MM.1S (cell line): Measurements from ENCODE around the gene MAP1LC3B2.
A peak's percentile ranks its signal among the peaks of the same experiment; 100 is the strongest.

Experiments
- DNase-seq: peaks from one replicate; pipeline ENCODE4 v3.0.0-alpha.2; 2015
- H2AFZ ChIP-seq: fragments of 300-600 bp; sonication (generic); 2 replicates; pipeline ENCODE4 v1.6.0; 2016; ENCODE audit warnings: antibody characterized with exemption, low read length
- H3F3A ChIP-seq: fragments of 300-600 bp; sonication (generic); 2 replicates; pipeline ENCODE4 v1.6.1; 2016; ENCODE audit warnings: mild to moderate bottlenecking, antibody characterized with exemption, low read length, moderate library complexity, mixed read lengths; ENCODE audit not compliant: insufficient read depth
- H3K27ac ChIP-seq: fragments of 300-600 bp; sonication (generic); 2 replicates; pipeline ENCODE4 v1.5.1; 2016; ENCODE audit warnings: mild to moderate bottlenecking, low read length
- H3K27me3 ChIP-seq: fragments of 300-600 bp; sonication (generic); replicated peaks from 2 replicates; pipeline ENCODE4 v1.6.0; 2016; ENCODE audit warnings: low read length; ENCODE audit not compliant: insufficient read depth
- H3K36me3 ChIP-seq: fragments of 300-600 bp; sonication (generic); replicated peaks from 2 replicates; pipeline ENCODE4 v1.6.1; 2016; ENCODE audit warnings: mild to moderate bottlenecking, low read length, mixed read lengths; ENCODE audit not compliant: insufficient read depth
- H3K4me1 ChIP-seq: fragments of 300-600 bp; sonication (generic); 2 replicates; pipeline ENCODE4 v1.6.1; 2016; ENCODE audit warnings: low read length, mixed read lengths
- H3K4me2 ChIP-seq: fragments of 300-600 bp; sonication (generic); 2 replicates; pipeline ENCODE4 v1.6.0; 2016; ENCODE audit warnings: low read depth, low read length
- H3K4me3 ChIP-seq: fragments of 300-600 bp; sonication (generic); 2 replicates; pipeline ENCODE4 v1.5.1; 2016; ENCODE audit warnings: low read length, mixed read lengths
- H3K79me2 ChIP-seq: fragments of 300-600 bp; sonication (generic); 2 replicates; pipeline ENCODE4 v1.6.1; 2016; ENCODE audit warnings: mixed run types, low read length, mixed read lengths
- H3K9ac ChIP-seq: fragments of 300-600 bp; sonication (generic); 2 replicates; pipeline ENCODE4 v1.6.1; 2016; ENCODE audit warnings: low read length, mixed read lengths
- H3K9me2 ChIP-seq: fragments of 300-600 bp; sonication (generic); replicated peaks from 2 replicates; pipeline ENCODE4 v1.6.1; 2016; ENCODE audit warnings: mild to moderate bottlenecking, low read length, mixed read lengths; ENCODE audit not compliant: insufficient read depth
- H3K9me3 ChIP-seq: fragments of 300-600 bp; sonication (generic); replicated peaks from 2 replicates; pipeline ENCODE4 v1.6.1; 2016; ENCODE audit warnings: mild to moderate bottlenecking, low read length, mixed read lengths; ENCODE audit not compliant: insufficient read depth
- H4K20me1 ChIP-seq: fragments of 300-600 bp; sonication (generic); 2 replicates; pipeline ENCODE4 v1.6.1; 2016; ENCODE audit warnings: mild to moderate bottlenecking, low read length, moderate library complexity, mixed read lengths; ENCODE audit not compliant: insufficient read depth
- EZH2 ChIP-seq: fragments of 300-600 bp; sonication (generic); optimal IDR thresholded peaks from 2 replicates; pipeline ENCODE3; 2017; ENCODE audit warnings: low read depth, mild to moderate bottlenecking, antibody characterized with exemption, low read length, mixed read lengths
- EZH2phosphoT487 ChIP-seq: fragments of 300-600 bp; sonication (generic); IDR thresholded peaks from 2 replicates; pipeline ENCODE4 v1.6.1; 2018; ENCODE audit warnings: antibody characterized with exemption, low read length
- TF ChIP-seq, protein P1 (sequence below): fragments of 300-600 bp; sonication (generic); IDR thresholded peaks from 2 replicates; pipeline ENCODE4 v1.5.1; 2016; ENCODE audit warnings: antibody characterized with exemption, low read length, mixed read lengths

Gene MAP1LC3B2

DNA sequence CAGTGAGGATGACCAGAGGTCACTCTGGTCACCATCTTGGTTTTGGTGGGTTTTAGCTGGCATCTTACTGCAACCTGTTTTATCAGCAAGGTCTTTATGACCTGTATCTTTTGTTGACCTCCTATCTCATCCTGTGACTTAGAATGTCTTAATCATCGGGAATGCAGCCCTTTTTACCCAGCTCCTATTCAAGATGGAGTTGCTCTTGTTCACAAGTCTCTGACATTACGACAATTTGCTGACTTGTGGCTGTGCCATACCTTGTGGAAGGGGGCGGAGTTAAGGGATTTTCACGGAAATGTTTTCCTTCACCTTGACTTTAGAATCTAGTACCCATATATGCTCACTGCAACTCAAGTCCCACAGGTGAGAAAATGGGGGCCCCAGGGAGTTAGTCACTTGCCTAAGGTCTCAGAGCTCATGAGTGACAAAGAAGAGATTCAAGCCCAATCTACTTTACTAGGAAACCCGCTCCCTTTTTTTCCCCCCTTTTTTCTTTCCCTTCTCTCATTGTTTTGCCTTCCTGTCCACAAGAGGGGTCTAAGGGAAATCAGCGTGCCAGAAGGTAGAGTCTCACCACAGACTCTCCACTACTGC, 2.7 kb upstream of the MAP1LC3B2 start:
- H3K4me2 ChIP-seq = no peak overlapping the region
- DNase-seq = no peak
- H3F3A ChIP-seq = peaks cover 17% of the 10 kb centered on the region
- H3K4me1 ChIP-seq = peaks cover 22% of the 10 kb centered on the region
- H3K4me3 ChIP-seq = no peak overlapping the region
- H2AFZ ChIP-seq = no peak overlapping the region
- H3K27me3 ChIP-seq = no peaks in the 10 kb centered on the region
- H3K27ac ChIP-seq = no peak overlapping the region
- H3K9ac ChIP-seq = no peak overlapping the region
- H3K9me3 ChIP-seq = no peaks in the 10 kb centered on the region
- H3K36me3 ChIP-seq = no peaks in the 10 kb centered on the region
- no peaks in the 10 kb centered on the region for H3K79me2 ChIP-seq
- H4K20me1 ChIP-seq = no peaks in the 10 kb centered on the region
- H3K9me2 ChIP-seq = no peaks in the 10 kb centered on the region
- TF ChIP-seq EZH2 (no peak), EZH2phosphoT487 (no peak)
- TF ChIP-seq, protein P1, sequence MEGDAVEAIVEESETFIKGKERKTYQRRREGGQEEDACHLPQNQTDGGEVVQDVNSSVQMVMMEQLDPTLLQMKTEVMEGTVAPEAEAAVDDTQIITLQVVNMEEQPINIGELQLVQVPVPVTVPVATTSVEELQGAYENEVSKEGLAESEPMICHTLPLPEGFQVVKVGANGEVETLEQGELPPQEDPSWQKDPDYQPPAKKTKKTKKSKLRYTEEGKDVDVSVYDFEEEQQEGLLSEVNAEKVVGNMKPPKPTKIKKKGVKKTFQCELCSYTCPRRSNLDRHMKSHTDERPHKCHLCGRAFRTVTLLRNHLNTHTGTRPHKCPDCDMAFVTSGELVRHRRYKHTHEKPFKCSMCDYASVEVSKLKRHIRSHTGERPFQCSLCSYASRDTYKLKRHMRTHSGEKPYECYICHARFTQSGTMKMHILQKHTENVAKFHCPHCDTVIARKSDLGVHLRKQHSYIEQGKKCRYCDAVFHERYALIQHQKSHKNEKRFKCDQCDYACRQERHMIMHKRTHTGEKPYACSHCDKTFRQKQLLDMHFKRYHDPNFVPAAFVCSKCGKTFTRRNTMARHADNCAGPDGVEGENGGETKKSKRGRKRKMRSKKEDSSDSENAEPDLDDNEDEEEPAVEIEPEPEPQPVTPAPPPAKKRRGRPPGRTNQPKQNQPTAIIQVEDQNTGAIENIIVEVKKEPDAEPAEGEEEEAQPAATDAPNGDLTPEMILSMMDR = no peak

DNA sequence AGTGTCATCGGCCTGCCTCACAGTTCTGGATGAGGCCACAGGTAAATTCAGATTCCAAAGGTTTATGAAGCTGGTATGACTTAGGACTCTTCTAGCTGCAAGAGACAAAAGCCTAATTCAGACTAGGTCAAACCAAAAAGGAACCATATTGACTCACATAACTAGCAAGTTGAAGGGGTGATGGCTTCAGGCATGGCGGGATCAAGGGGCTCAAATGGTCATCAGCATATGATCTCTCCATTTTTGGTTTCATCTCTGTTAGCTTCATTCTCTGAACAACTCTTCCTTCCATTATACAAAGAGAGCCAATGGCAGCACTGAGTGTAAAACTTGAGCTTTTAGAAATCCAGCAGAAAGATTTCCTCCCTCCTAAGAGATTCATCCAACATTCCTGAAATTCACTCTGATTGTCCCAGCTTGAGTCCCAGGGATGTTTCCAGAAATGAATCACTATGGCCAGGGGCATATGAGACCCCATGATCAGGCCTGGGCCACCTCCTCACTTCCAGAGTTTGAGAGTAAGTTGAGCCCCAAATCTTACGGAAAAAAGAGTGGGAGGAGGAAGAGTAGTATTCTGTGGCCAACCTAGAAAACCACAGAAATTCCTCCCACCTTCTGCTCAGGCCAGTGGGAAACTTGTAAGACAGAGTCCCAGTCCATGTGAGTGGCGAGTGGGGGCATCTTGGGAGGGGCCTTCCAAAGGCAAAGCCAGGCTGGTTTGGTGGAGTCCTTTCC, 2.0 kb upstream of the MAP1LC3B2 start:
- no peaks in the 10 kb centered on the region for H3K79me2 ChIP-seq
- DNase-seq = no peak
- H3K9me2 ChIP-seq = no peaks in the 10 kb centered on the region
- H3K9ac ChIP-seq = no peak overlapping the region
- H3K4me3 ChIP-seq = no peak overlapping the region
- no peaks in the 10 kb centered on the region for H4K20me1 ChIP-seq
- H3K27ac ChIP-seq = no peak overlapping the region
- no peak overlapping the region for H3K4me2 ChIP-seq
- H3K9me3 ChIP-seq = no peaks in the 10 kb centered on the region
- TF ChIP-seq EZH2phosphoT487 (no peak), EZH2 (no peak)
- TF ChIP-seq, protein P1 = no peak
- H3K36me3 ChIP-seq = no peaks in the 10 kb centered on the region
- H2AFZ ChIP-seq = no peak overlapping the region
- H3F3A ChIP-seq = peaks cover 17% of the 10 kb centered on the region
- H3K4me1 ChIP-seq = peaks cover 17% of the 10 kb centered on the region
- no peaks in the 10 kb centered on the region for H3K27me3 ChIP-seq

DNA sequence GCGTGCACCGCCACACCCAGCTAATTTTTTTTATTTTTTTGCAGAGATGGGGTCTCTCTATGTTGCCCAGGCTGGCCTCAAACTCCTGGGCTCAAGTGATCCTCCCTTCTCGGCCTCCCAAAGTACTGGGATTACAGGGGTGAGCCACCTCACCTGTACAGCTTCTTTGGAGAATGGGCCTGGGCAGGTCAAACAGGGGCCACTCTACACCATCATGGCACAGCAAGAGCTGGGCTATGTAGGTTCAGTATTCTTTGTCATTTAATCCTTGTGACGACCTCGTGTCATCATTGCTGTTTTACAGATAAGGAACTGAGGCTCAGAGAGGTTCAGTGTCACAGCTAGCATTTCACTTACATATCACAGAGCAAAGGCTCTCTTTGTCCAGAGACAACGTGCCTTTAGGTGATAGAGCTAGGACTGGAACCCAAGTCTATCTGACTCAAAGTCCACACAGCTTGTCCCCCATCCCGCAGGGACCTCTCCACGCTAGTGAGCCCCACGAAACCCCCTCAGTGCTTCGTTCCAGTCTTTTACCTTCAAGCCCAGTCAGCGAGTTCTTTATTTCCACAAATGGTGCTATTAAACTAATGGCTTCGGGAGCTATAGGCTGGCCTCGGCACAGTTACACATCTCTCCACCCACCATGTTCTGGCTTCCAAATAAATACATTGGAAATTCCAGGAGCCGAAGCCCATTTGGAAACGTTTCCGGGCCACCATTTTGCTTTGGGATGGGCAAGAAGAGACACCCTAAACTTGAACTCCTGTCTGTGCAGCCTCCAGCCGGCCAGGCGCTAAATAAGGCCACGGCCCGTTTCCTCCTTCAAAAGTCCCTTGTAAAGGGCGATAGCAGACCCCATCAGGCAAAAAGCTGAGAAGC, 660 bp upstream of the MAP1LC3B2 start:
- Histone ChIP-seq H3K4me3 (peak overlapping the region; percentile 51), H3K79me2 (no peaks in the 10 kb centered on the region), H3K4me1 (peaks cover 17% of the 10 kb centered on the region), H2AFZ (peak overlapping the region; percentile 51; the same call in 1 of the 2 replicates), H3F3A (peaks cover 17% of the 10 kb centered on the region), H3K27me3 (no peaks in the 10 kb centered on the region), H3K4me2 (peak overlapping the region; percentile 84), H3K9me2 (no peaks in the 10 kb centered on the region), H3K9ac (peak overlapping the region; percentile 71), H4K20me1 (no peaks in the 10 kb centered on the region), H3K27ac (peak overlapping the region; percentile 98), H3K9me3 (no peaks in the 10 kb centered on the region), H3K36me3 (no peaks in the 10 kb centered on the region)
- no peak for TF ChIP-seq EZH2
- TF ChIP-seq EZH2phosphoT487 = no peak
- TF ChIP-seq, protein P1 = no peak
- DNase-seq = no peak
